GM12878 (cell line): ENCODE measurements around the gene TSPAN10. TPM values are rescaled to one million over a fixed set of nuclear protein-coding genes. Genes with fewer than 3 reads are reported as not detected.

ENCODE experiments used
- ATAC-seq: fragments of 200-7000 bp; cut with Tn5 transposase; 3 replicates; pipeline ENCODE4 v1.9.1; 2020; ENCODE audit warnings: mild to moderate bottlenecking, moderate library complexity
- BruUV-seq: library from RNA; stranded (reverse); fragments of 400-500 nt; replicated peaks from 2 replicates; lab custom pipeline; 2021; lab: Mats Ljungman, UMichigan
- CTCF ChIA-PET: fragments of 300-600 bp; sonication (Branson Sonifier 250); formaldehyde crosslinking; extraction: SDS; loops from one replicate; lab custom pipeline; 2021; ENCODE audit warnings: inconsistent platforms; lab: Yijun Ruan, JAX
- POLR2A ChIA-PET: fragments of 350-600 bp; formaldehyde crosslinking; extraction: SDS; loops from one replicate; lab custom pipeline; 2021; ENCODE audit warnings: inconsistent platforms; lab: Charles Lee
- RAD21 ChIA-PET: fragments of 300-600 bp; sonication (Branson Sonifier 250); formaldehyde crosslinking; loops from one replicate; lab custom pipeline; 2023; ENCODE audit warnings: antibody characterized with exemption; ENCODE audit not compliant: unreplicated experiment; lab: Charles Lee
- SMC1A ChIA-PET: fragments of 300-600 bp; sonication (Branson Sonifier 250); formaldehyde crosslinking; loops from one replicate; lab custom pipeline; 2023; ENCODE audit not compliant: unreplicated experiment, uncharacterized antibody; lab: Charles Lee
- DNase-seq: peaks from one replicate; pipeline ENCODE4 v3.0.0-alpha.2; 2011; ENCODE audit warnings: low read depth, low spot score
- FAIRE-seq: peaks from 3 replicates; lab custom pipeline; 2011; peaks lifted over from hg19 to GRCh38; lab: Jason Lieb, UNC
- H2AFZ ChIP-seq: 2 replicates; pipeline ENCODE4 v1.6.0; 2011; ENCODE audit warnings: low read depth, low read length, control low read depth; ENCODE audit not compliant: control insufficient read depth
- H3K27ac ChIP-seq: 2 replicates; pipeline ENCODE4 v1.5.1; 2011; ENCODE audit warnings: control low read depth; ENCODE audit not compliant: control insufficient read depth, insufficient read depth
- H3K27me3 ChIP-seq, 2 experiments: replicated peaks in 1 of 2; 2 replicates each; pipeline versions ENCODE4 v1.6.0 to v1.6.1; 2011; ENCODE audit warnings: low read length in 1 of 2; ENCODE audit not compliant: control insufficient read depth in 2 of 2, insufficient read depth in 2 of 2
- H3K36me3 ChIP-seq, 2 experiments: 2 replicates each; pipeline ENCODE4 v1.5.1; 2011; ENCODE audit warnings: low read length in 1 of 2; ENCODE audit not compliant: control insufficient read depth in 2 of 2, insufficient read depth in 2 of 2
- H3K4me1 ChIP-seq: 2 replicates; pipeline ENCODE4 v1.6.1; 2011; ENCODE audit warnings: mild to moderate bottlenecking, low read length, moderate library complexity, mixed read lengths; ENCODE audit not compliant: control insufficient read depth, insufficient read depth
- H3K4me2 ChIP-seq: 2 replicates; pipeline ENCODE4 v1.6.0; 2011; ENCODE audit warnings: control low read depth; ENCODE audit not compliant: control insufficient read depth, insufficient read depth
- H3K4me3 ChIP-seq: fragments of 200-600 bp; sonication (generic); 2 replicates; pipeline ENCODE4 v1.5.1; 2016
- H3K79me2 ChIP-seq: 2 replicates; pipeline ENCODE4 v1.6.0; 2011; ENCODE audit warnings: low read length; ENCODE audit not compliant: control insufficient read depth, insufficient read depth
- H3K9ac ChIP-seq: 2 replicates; pipeline ENCODE4 v1.8.0; 2011; ENCODE audit warnings: low read length, control low read depth, mixed read lengths; ENCODE audit not compliant: control insufficient read depth, insufficient read depth
- H3K9me3 ChIP-seq: replicated peaks from 3 replicates; pipeline ENCODE4 v1.5.1; 2011; ENCODE audit warnings: mild to moderate bottlenecking, low read length; ENCODE audit not compliant: control insufficient read depth, insufficient read depth
- H4K20me1 ChIP-seq: 2 replicates; pipeline ENCODE4 v1.6.0; 2011; ENCODE audit not compliant: control insufficient read depth, insufficient read depth
- CBFB ChIP-seq: IDR thresholded peaks from 2 replicates; pipeline ENCODE4 v1.6.1; 2016; ENCODE audit warnings: antibody characterized with exemption, low read depth
- CREB1 ChIP-seq: IDR thresholded peaks from 2 replicates; pipeline ENCODE4 v1.6.1; 2012; ENCODE audit warnings: low read depth, mild to moderate bottlenecking, inconsistent platforms
- E2F4 ChIP-seq: IDR thresholded peaks from 2 replicates; pipeline ENCODE4 v1.6.1; 2012; ENCODE audit warnings: low read depth, low read length, improper control_type of control experiment
- ETV6 ChIP-seq, 2 experiments: fragments of 450-650 bp in 1 of 2; IDR thresholded peaks in 1 of 2; conservative IDR thresholded peaks in 1 of 2; 2 replicates each; pipeline ENCODE4 v1.6.1; 2014; ENCODE audit warnings: antibody characterized with exemption in 1 of 2, borderline replicate concordance in 1 of 2, low read depth in 1 of 2, mild to moderate bottlenecking in 1 of 2, moderate library complexity in 1 of 2
- IRF4 ChIP-seq: IDR thresholded peaks from 2 replicates; pipeline ENCODE4 v1.6.1; 2011; ENCODE audit warnings: low read depth, low read length
- PRDM15 ChIP-seq: fragments of 450-650 bp; formaldehyde crosslinking; IDR thresholded peaks from 2 replicates; pipeline ENCODE4 v1.4.0; 2020; ENCODE audit warnings: mild to moderate bottlenecking, moderate library complexity
- STAT1 ChIP-seq: fragments of 450-650 bp; conservative IDR thresholded peaks from 2 replicates; pipeline ENCODE4 v1.6.1; 2014; ENCODE audit warnings: antibody characterized with exemption, mild to moderate bottlenecking
- STAT3 ChIP-seq: IDR thresholded peaks from 2 replicates; pipeline ENCODE4 v1.6.1; 2011; ENCODE audit warnings: low read depth, low read length, improper control_type of control experiment
- SUZ12 ChIP-seq: fragments of 200-600 bp; sonication (generic); IDR thresholded peaks from one replicate; pipeline ENCODE4 v1.6.1; 2018; ENCODE audit warnings: antibody characterized with exemption, mild to moderate bottlenecking; ENCODE audit not compliant: unreplicated experiment
- ZBTB4 ChIP-seq: fragments of 450-650 bp; formaldehyde crosslinking; IDR thresholded peaks from 2 replicates; pipeline ENCODE4 v1.4.0; 2022; ENCODE audit warnings: mild to moderate bottlenecking, moderate library complexity
- ZNF24 ChIP-seq: fragments of 450-650 bp; IDR thresholded peaks from 2 replicates; pipeline ENCODE4 v1.6.1; 2017; ENCODE audit warnings: antibody characterized with exemption, mild to moderate bottlenecking
- ZNF592 ChIP-seq: fragments of 450-650 bp; IDR thresholded peaks from 2 replicates; pipeline ENCODE4 v1.6.1; 2017; ENCODE audit warnings: mild to moderate bottlenecking, moderate library complexity
- WGBS: methylation state at CpG from one replicate; pipeline ENCODE4 v1.1.6; 2016; ENCODE audit warnings: low lambda C conversion rate; ENCODE audit not compliant: insufficient replicate concordance, insufficient coverage; ENCODE audit errors: missing lambda C conversion rate; 5-methylcytosine and 5-hydroxymethylcytosine counted together
- in situ Hi-C: fragments of 300-500 bp; cut with MboI; formaldehyde crosslinking; loops from 9 replicates; pipeline ENCODE4 v1.14.3; 2018; ENCODE audit warnings: mixed read lengths
- intact Hi-C: fragments of 100-400 bp; cut with micrococcal nuclease; formaldehyde crosslinking; loops from one replicate; pipeline ENCODE4 v1.14.2; 2022; ENCODE audit not compliant: unreplicated experiment
- polyA plus RNA-seq, 11 experiments: library from polyadenylated mRNA; depleted of rRNA in 4 of 11; unstranded in 6 of 11; stranded (reverse) in 5 of 11; fragments of >200 nt; fragmentation: Nextera tagmentation in 4 of 11; fragmentation: Illumina TruSeq in 1 of 11; extraction: Ambion mirVana in 4 of 11; extraction: Trizol in 1 of 11; gene quantifications; 1 replicate in 1 of 11; 2 replicates in 10 of 11; pipeline versions ENCODE4 v1.2.1 to v1.2.3, GENCODE V29; 2011 to 2016; ENCODE audit warnings: inconsistent platforms in 2 of 11, missing spikeins in 2 of 11, low read depth in 1 of 11
- total RNA-seq, 4 experiments: library from RNA; depleted of rRNA in 3 of 4; stranded (reverse); fragments of >200 nt in 3 of 4; fragmentation: Illumina TruSeq in 1 of 4; extraction: Trizol in 1 of 4; gene quantifications; 2 replicates each; pipeline versions ENCODE4 v1.2.1 to v1.2.3, GENCODE V29; 2013 to 2021

The TSPAN10 gene
- total and polyA plus RNA-seq, 10 of the 15 experiments (the other 5 are each of a cell fraction or from before 2014, with no cell fraction given), result 0.13 to 0.82 (median 0.43) TPM

GRCh38 chr17:81631482-81631881 lies 5.5 kb upstream of the TSPAN10 start:
- Histone ChIP-seq H3K4me2 (no peak overlapping the region), H3K27ac (no peak overlapping the region), H2AFZ (no peak overlapping the region), H3K36me3 (peaks cover under 1 to 8% of the 10 kb centered on the region in 2 experiments; a peak in 2 of 4 replicates), H3K4me3 (no peak overlapping the region), H3K9me3 (no peaks in the 10 kb centered on the region; the same call in 2 of the 3 replicates), H3K4me1 (peaks cover 4% of the 10 kb centered on the region), H3K9ac (no peak overlapping the region), H3K27me3 (no peaks in the 10 kb centered on the region), H4K20me1 (no peaks in the 10 kb centered on the region), H3K79me2 (peaks cover 32% of the 10 kb centered on the region)
- WGBS, result 81% methylated on average over 7 of the region's 7 CpGs
- ChIA-PET POLR2A (interaction anchor here (0.6 kb wide), 2 partner anchors 12 to 53 kb away, joined by 3 to 4 read pairs; no protein-coding TSS in a partner anchor), CTCF (interaction anchor here (1.2 kb wide), 1 partner anchor 30 kb away, joined by 5 read pairs; no protein-coding TSS in a partner anchor), RAD21 (no interaction called here), SMC1A (interaction anchor here (0.7 kb wide), 1 partner anchor 31 kb away, joined by 3 read pairs; no protein-coding TSS in a partner anchor)
- ATAC-seq (no peak), DNase-seq (no peak), FAIRE-seq (no peak)
- intact Hi-C loops (no loop called here), in situ Hi-C loops (no loop called here)
- BruUV-seq, result no TSS peak
- TF ChIP-seq IRF4, result no peak
- no peak for TF ChIP-seq STAT1
- no peak for TF ChIP-seq ZBTB4 (CRISPR knock-in tag)
- no peak for TF ChIP-seq SUZ12
- no peak for TF ChIP-seq ETV6 (conservative IDR thresholded peaks at IDR 0.05 in 1 of 2, IDR thresholded peaks at IDR 0.05 in 1 of 2; ENCODE audit: borderline replicate concordance in 1 of 2, low read depth in 1 of 2)
- no peak for TF ChIP-seq PRDM15
- no peak for TF ChIP-seq STAT3
- no peak for TF ChIP-seq CBFB
- no peak for TF ChIP-seq CREB1
- no peak for TF ChIP-seq ZNF24
- TF ChIP-seq E2F4, result no peak
- no peak for TF ChIP-seq ZNF592
